HEK293 (cell line): ENCODE results near the gene PTGES2.

Experiments used
- CTCF ChIA-PET: fragments of 350-600 bp; formaldehyde crosslinking; extraction: SDS; loops from one replicate; lab custom pipeline; 2021; ENCODE audit warnings: antibody characterized with exemption; lab: Yijun Ruan, JAX
- POLR2A ChIA-PET: fragments of 300-600 bp; formaldehyde crosslinking; extraction: SDS; loops from one replicate; lab custom pipeline; 2020; ENCODE audit warnings: antibody characterized with exemption, inconsistent platforms; lab: Yijun Ruan, JAX
- H3K27ac ChIP-seq: fragments of 200-500 bp; sonication (Bioruptor generic); 2 replicates; pipeline ENCODE4 v1.5.1; 2014; ENCODE audit warnings: low read depth, low read length, control low read depth, inconsistent platforms; ENCODE audit errors: extremely low read depth
- H3K36me3 ChIP-seq, 2 experiments: fragments of 200-500 bp in 1 of 2; sonication (Bioruptor generic) in 1 of 2; 1 replicate in 1 of 2; 2 replicates in 1 of 2; pipeline ENCODE4 v1.5.1; 2014 to 2017; ENCODE audit warnings: inconsistent platforms in 2 of 2, low read length in 2 of 2; ENCODE audit not compliant: control insufficient read depth in 2 of 2, insufficient read depth in 1 of 2
- H3K4me1 ChIP-seq: fragments of 200-500 bp; sonication (Bioruptor generic); 2 replicates; pipeline ENCODE4 v1.5.1; 2014; ENCODE audit warnings: mild to moderate bottlenecking, low read length, inconsistent platforms; ENCODE audit not compliant: control insufficient read depth, insufficient read depth
- H3K4me3 ChIP-seq: 2 replicates; pipeline ENCODE4 v1.5.1; 2011; ENCODE audit warnings: low read depth, mild to moderate bottlenecking, control low read depth, low read length, moderate library complexity
- H3K9me3 ChIP-seq: fragments of 200-500 bp; sonication (Bioruptor generic); 2 replicates; pipeline ENCODE4 v1.5.1; 2014; ENCODE audit warnings: low read depth, low read length, inconsistent platforms; ENCODE audit not compliant: control insufficient read depth, insufficient read depth
- GFI1B ChIP-seq: fragments of 450-650 bp; formaldehyde crosslinking; IDR thresholded peaks from 2 replicates; pipeline ENCODE4 v1.5.1; 2016; ENCODE audit warnings: missing biosample characterization, missing genetic modification characterization
- HOXD13 ChIP-seq: sonication (generic); formaldehyde crosslinking; IDR thresholded peaks from 2 replicates; pipeline ENCODE4 v1.8.0; 2022; ENCODE audit warnings: missing genetic modification reagents, borderline replicate concordance
- SCRT1 ChIP-seq: fragments of 450-650 bp; formaldehyde crosslinking; IDR thresholded peaks from 2 replicates; pipeline ENCODE4 v1.5.1; 2016; ENCODE audit warnings: missing biosample characterization, missing genetic modification characterization, borderline replicate concordance
- YY2 ChIP-seq: fragments of 450-650 bp; formaldehyde crosslinking; IDR thresholded peaks from 2 replicates; pipeline ENCODE4 v1.5.1; 2016; ENCODE audit warnings: missing biosample characterization, missing genetic modification characterization
- ZBTB26 ChIP-seq: fragments of 450-650 bp; formaldehyde crosslinking; optimal IDR thresholded peaks from 2 replicates; pipeline ENCODE3; 2016; ENCODE audit warnings: missing biosample characterization, mild to moderate bottlenecking, missing genetic modification characterization
- ZNF114 ChIP-seq: fragments of 450-650 bp; formaldehyde crosslinking; IDR thresholded peaks from 2 replicates; pipeline ENCODE4 v1.5.0; 2017; ENCODE audit warnings: missing biosample characterization, missing genetic modification characterization
- ZNF121 ChIP-seq: fragments of 450-650 bp; formaldehyde crosslinking; IDR thresholded peaks from 2 replicates; pipeline ENCODE4 v1.5.1; 2016; ENCODE audit warnings: missing biosample characterization, missing genetic modification characterization
- ZNF133 ChIP-seq: fragments of 450-650 bp; formaldehyde crosslinking; IDR thresholded peaks from 2 replicates; pipeline ENCODE4 v1.5.1; 2016; ENCODE audit warnings: missing biosample characterization, missing genetic modification characterization
- ZNF138 ChIP-seq: fragments of 450-650 bp; formaldehyde crosslinking; IDR thresholded peaks from 2 replicates; pipeline ENCODE4 v1.5.1; 2016; ENCODE audit warnings: missing biosample characterization, missing genetic modification characterization, borderline replicate concordance
- ZNF175 ChIP-seq: fragments of 450-650 bp; formaldehyde crosslinking; IDR thresholded peaks from 2 replicates; pipeline ENCODE4 v1.5.1; 2016; ENCODE audit warnings: missing biosample characterization, missing genetic modification characterization
- ZNF211 ChIP-seq: fragments of 450-650 bp; formaldehyde crosslinking; IDR thresholded peaks from 2 replicates; pipeline ENCODE4 v1.5.1; 2016; ENCODE audit warnings: low read depth, missing biosample characterization, missing genetic modification characterization
- ZNF221 ChIP-seq: fragments of 450-650 bp; formaldehyde crosslinking; IDR thresholded peaks from 2 replicates; pipeline ENCODE4 v1.5.1; 2017; ENCODE audit warnings: missing biosample characterization, missing genetic modification characterization, borderline replicate concordance
- ZNF239 ChIP-seq: fragments of 450-650 bp; formaldehyde crosslinking; IDR thresholded peaks from 2 replicates; pipeline ENCODE4 v1.5.1; 2016; ENCODE audit warnings: missing biosample characterization, missing genetic modification characterization
- ZNF335 ChIP-seq: fragments of 450-650 bp; formaldehyde crosslinking; conservative IDR thresholded peaks from 2 replicates; pipeline ENCODE4 v1.5.1; 2016; ENCODE audit warnings: missing biosample characterization, missing genetic modification characterization
- ZNF341 ChIP-seq: fragments of 450-650 bp; formaldehyde crosslinking; IDR thresholded peaks from 2 replicates; pipeline ENCODE4; 2016; ENCODE audit warnings: low read depth, missing biosample characterization, missing genetic modification characterization
- ZNF398 ChIP-seq: fragments of 450-650 bp; formaldehyde crosslinking; IDR thresholded peaks from 2 replicates; pipeline ENCODE4 v1.5.1; 2017; ENCODE audit warnings: missing biosample characterization, missing genetic modification characterization
- ZNF530 ChIP-seq: fragments of 450-650 bp; formaldehyde crosslinking; IDR thresholded peaks from 2 replicates; pipeline ENCODE4 v1.5.1; 2016; ENCODE audit warnings: low read depth, missing biosample characterization, missing genetic modification characterization
- ZNF544 ChIP-seq: fragments of 450-650 bp; formaldehyde crosslinking; IDR thresholded peaks from 2 replicates; pipeline ENCODE4 v1.5.0; 2017; ENCODE audit warnings: missing biosample characterization, missing genetic modification characterization
- ZNF580 ChIP-seq: fragments of 450-650 bp; formaldehyde crosslinking; IDR thresholded peaks from 2 replicates; pipeline ENCODE4 v1.5.1; 2016; ENCODE audit warnings: missing biosample characterization, missing genetic modification characterization
- ZNF624 ChIP-seq: fragments of 450-650 bp; formaldehyde crosslinking; IDR thresholded peaks from 2 replicates; pipeline ENCODE4 v1.5.1; 2017; ENCODE audit warnings: missing biosample characterization, missing genetic modification characterization
- ZSCAN4 ChIP-seq: fragments of 450-650 bp; formaldehyde crosslinking; IDR thresholded peaks from 2 replicates; pipeline ENCODE4 v1.5.1; 2017; ENCODE audit warnings: missing biosample characterization, missing genetic modification characterization

The PTGES2 gene

GRCh38 chr9:128175102-128175563 lies 47.6 kb upstream of the PTGES2 start:
- Histone ChIP-seq H3K4me1 (no peaks in the 10 kb centered on the region), H3K9me3 (no peaks in the 10 kb centered on the region), H3K36me3 (peaks cover 0 to 65% of the 10 kb centered on the region in 2 experiments; a peak in 2 of 3 replicates), H3K4me3 (no peak overlapping the region), H3K27ac (no peak overlapping the region)
- ChIA-PET POLR2A (interaction anchor here (0.7 to 2.4 kb wide), 3 partner anchors 12 to 15 kb away, joined by 3 to 8 read pairs (median 4); partner anchors contain the start of gene BBLN), CTCF (interaction anchor here (0.6 to 1.5 kb wide), 5 partner anchors 9 to 98 kb away, joined by 3 to 8 read pairs (median 4); partner anchors contain the start of gene CIZ1)
- TF ChIP-seq SCRT1 (tag by site-specific recombination): no peak
- TF ChIP-seq GFI1B (tag by site-specific recombination): no peak
- no peak for TF ChIP-seq ZNF211 (tag by site-specific recombination)
- no peak for TF ChIP-seq ZBTB26 (tag by site-specific recombination)
- TF ChIP-seq ZNF239 (tag by site-specific recombination): no peak

GRCh38 chr9:128174062-128174461 lies 46.5 kb upstream of the PTGES2 start:
- H3K36me3 ChIP-seq: peaks cover 0 to 65% of the 10 kb centered on the region in 2 experiments; a peak in 2 of 3 replicates
- TF ChIP-seq ZNF138 (tag by site-specific recombination): no peak
- no peak for TF ChIP-seq ZNF175 (tag by site-specific recombination)
- no peak for TF ChIP-seq ZNF580
- no peak for TF ChIP-seq ZNF544 (tag by site-specific recombination)
- no peak for TF ChIP-seq ZNF335 (tag by site-specific recombination)
- no peak for TF ChIP-seq ZNF624 (tag by site-specific recombination)
- TF ChIP-seq ZNF341: no peak
- TF ChIP-seq ZNF398 (tag by site-specific recombination): no peak
- TF ChIP-seq ZSCAN4 (tag by site-specific recombination): no peak
- TF ChIP-seq ZNF221: no peak
- no peak for TF ChIP-seq HOXD13
- no peak for TF ChIP-seq ZNF121 (tag by site-specific recombination)
- no peak for TF ChIP-seq ZNF530 (tag by site-specific recombination)
- no peak for TF ChIP-seq YY2 (tag by site-specific recombination)
- no peak for TF ChIP-seq ZNF114 (tag by site-specific recombination)
- no peak for TF ChIP-seq ZNF133
- no peak overlapping the region for H3K4me3 ChIP-seq
- ChIA-PET CTCF (interaction anchor here (0.7 to 1.0 kb wide), 2 partner anchors 10 to 11 kb away, joined by 3 to 4 read pairs; no protein-coding TSS in a partner anchor), POLR2A (interaction anchor here (1.0 to 2.4 kb wide), 3 partner anchors 10 to 16 kb away, joined by 3 to 8 read pairs (median 4); partner anchors contain the start of gene BBLN)
- H3K9me3 ChIP-seq: no peaks in the 10 kb centered on the region
- no peak overlapping the region for H3K27ac ChIP-seq
- no peaks in the 10 kb centered on the region for H3K4me1 ChIP-seq
